Vagina (tissue), 2 donors: ENCODE data around the gene SLC37A1.

Experiments
- POLR2A ChIP-seq, 2 donors: fragments of 450-650 bp; IDR thresholded peaks; one replicate each; pipeline ENCODE4 v1.6.1; 2017; ENCODE audit warnings: antibody characterized with exemption in 2 of 2, mild to moderate bottlenecking in 2 of 2, moderate library complexity in 2 of 2
- POLR2AphosphoS5 ChIP-seq, 2 donors: sonication (generic); formaldehyde crosslinking; IDR thresholded peaks; one replicate each; pipeline ENCODE4 v1.9.0; 2017; ENCODE audit warnings: antibody characterized with exemption in 2 of 2, mild to moderate bottlenecking in 2 of 2, low read depth in 1 of 2; ENCODE audit not compliant: insufficient read depth in 1 of 2
- TF ChIP-seq, protein P1 (sequence below), 3 experiments: fragments of 450-650 bp in 2 of 3; fragments of 200-600 bp in 1 of 3; sonication (generic) in 1 of 3; IDR thresholded peaks; one replicate each; pipeline ENCODE4 v1.5.1; 2017 to 2019; ENCODE audit warnings: antibody characterized with exemption in 3 of 3, mild to moderate bottlenecking in 2 of 3, moderate library complexity in 2 of 3

DNA sequence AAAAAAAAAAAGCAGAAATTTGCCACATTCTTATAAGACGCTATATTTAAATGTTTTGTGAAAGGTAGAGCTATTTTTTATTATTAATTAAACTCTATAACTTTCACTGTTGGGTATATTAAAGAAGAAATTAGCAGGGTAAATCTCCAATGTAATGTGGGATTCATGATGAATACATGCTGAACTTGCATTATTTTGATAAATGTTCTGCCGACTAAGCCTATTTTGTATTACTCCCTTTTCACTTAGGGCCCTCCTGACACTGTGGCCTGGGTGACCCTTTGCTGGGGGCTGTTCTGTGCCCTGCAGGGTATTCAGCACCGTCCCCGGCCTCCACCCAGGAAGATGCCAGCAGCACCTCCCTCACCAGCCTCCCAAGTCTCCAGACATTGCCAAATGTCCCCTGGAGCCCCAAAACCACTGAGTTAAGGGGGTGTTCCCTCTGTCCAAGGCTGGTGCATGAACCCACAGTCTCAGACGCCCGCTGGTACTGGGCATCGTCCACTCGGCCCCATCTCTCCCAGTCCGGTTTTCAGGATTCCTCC lies 40.1 kb upstream of the SLC37A1 start:
- TF ChIP-seq, protein P1, sequence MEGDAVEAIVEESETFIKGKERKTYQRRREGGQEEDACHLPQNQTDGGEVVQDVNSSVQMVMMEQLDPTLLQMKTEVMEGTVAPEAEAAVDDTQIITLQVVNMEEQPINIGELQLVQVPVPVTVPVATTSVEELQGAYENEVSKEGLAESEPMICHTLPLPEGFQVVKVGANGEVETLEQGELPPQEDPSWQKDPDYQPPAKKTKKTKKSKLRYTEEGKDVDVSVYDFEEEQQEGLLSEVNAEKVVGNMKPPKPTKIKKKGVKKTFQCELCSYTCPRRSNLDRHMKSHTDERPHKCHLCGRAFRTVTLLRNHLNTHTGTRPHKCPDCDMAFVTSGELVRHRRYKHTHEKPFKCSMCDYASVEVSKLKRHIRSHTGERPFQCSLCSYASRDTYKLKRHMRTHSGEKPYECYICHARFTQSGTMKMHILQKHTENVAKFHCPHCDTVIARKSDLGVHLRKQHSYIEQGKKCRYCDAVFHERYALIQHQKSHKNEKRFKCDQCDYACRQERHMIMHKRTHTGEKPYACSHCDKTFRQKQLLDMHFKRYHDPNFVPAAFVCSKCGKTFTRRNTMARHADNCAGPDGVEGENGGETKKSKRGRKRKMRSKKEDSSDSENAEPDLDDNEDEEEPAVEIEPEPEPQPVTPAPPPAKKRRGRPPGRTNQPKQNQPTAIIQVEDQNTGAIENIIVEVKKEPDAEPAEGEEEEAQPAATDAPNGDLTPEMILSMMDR (IDR thresholded peaks at IDR 0.05): no peak
- TF ChIP-seq POLR2AphosphoS5 (IDR thresholded peaks at IDR 0.05; ENCODE audit: insufficient read depth in 1 of 2, low read depth in 1 of 2) (no peak), POLR2A (IDR thresholded peaks at IDR 0.05) (no peak)
